Skin epidermis (tissue), 12 donors: ENCODE measurements around the gene ADD1.
A peak's percentile ranks its signal among the peaks of the same experiment; 100 is the strongest.
"Not testable (repeated sequence)": the region's sequence is repeated elsewhere in the genome, so short reads cannot be mapped to it uniquely, and the experiment has no call there.

Experiments
- H3K27ac ChIP-seq, 21 experiments: fragments of 200-600 bp; sonication (generic) in 11 of 21; one replicate each; pipeline ENCODE4 v1.5.0; 2020; ENCODE audit warnings: mild to moderate bottlenecking in 3 of 21, inconsistent platforms in 2 of 21, moderate library complexity in 2 of 21
- H3K4me3 ChIP-seq, 7 experiments: fragments of 200-600 bp; sonication (generic) in 2 of 7; one replicate each; pipeline ENCODE4 v1.5.0; 2020; ENCODE audit warnings: inconsistent platforms in 2 of 7, mild to moderate bottlenecking in 2 of 7, moderate library complexity in 1 of 7

ADD1 gene

GRCh38 chr4:2947926-2948325 lies 104.3 kb downstream of the ADD1 start:
- Histone ChIP-seq H3K27ac (peak overlapping the region in 2 of 21 experiments; percentile 12 to 35), H3K4me3 (no peak overlapping the region)

- no peak overlapping the region for H3K4me3 ChIP-seq
- H3K27ac ChIP-seq, result no peak overlapping the region
Observed at GRCh38 chr4:2948895-2949781, 105.5 kb downstream of the ADD1 start.

GRCh38 chr4:2949782-2950125 lies 106.1 kb downstream of the ADD1 start:
- H3K4me3 ChIP-seq, result no peak overlapping the region
- no peak overlapping the region for H3K27ac ChIP-seq

GRCh38 chr4:2950221-2950989 lies 106.8 kb downstream of the ADD1 start:
- Histone ChIP-seq H3K27ac (no peak overlapping the region), H3K4me3 (no peak overlapping the region)

GRCh38 chr4:2953496-2953895 lies 109.9 kb downstream of the ADD1 start:
- Histone ChIP-seq H3K27ac (no peak overlapping the region), H3K4me3 (no peak overlapping the region)

GRCh38 chr4:2954358-2955185 lies 110.9 kb downstream of the ADD1 start:
- Histone ChIP-seq H3K4me3 (no peak overlapping the region), H3K27ac (peak overlapping the region in 4 of 21 experiments; percentile 19 to 39 (median 36))

GRCh38 chr4:2955186-2956044 lies 111.8 kb downstream of the ADD1 start:
- H3K27ac ChIP-seq, H3K4me3 ChIP-seq: not testable (repeated sequence)

- no peak overlapping the region for H3K27ac ChIP-seq
- H3K4me3 ChIP-seq, result no peak overlapping the region
Observed at GRCh38 chr4:2958446-2958845, 114.8 kb downstream of the ADD1 start.

- not testable (repeated sequence) for H3K4me3 ChIP-seq, H3K27ac ChIP-seq
Observed at GRCh38 chr4:2960450-2960849, 116.8 kb downstream of the ADD1 start.

- peak overlapping the region in 3 of 7 experiments; percentile 92 to 99 (median 95) for H3K4me3 ChIP-seq
- H3K27ac ChIP-seq, result peak overlapping the region in 6 of 21 experiments; percentile 18 to 98 (median 60)
Observed at GRCh38 chr4:2961421-2961810, 117.8 kb downstream of the ADD1 start.

GRCh38 chr4:2961811-2962441 lies 118.3 kb downstream of the ADD1 start:
- Histone ChIP-seq H3K4me3 (peak overlapping the region; percentile 70 to 99 (median 94)), H3K27ac (peak overlapping the region in 15 of 21 experiments; percentile 81 to 98 (median 92))

GRCh38 chr4:2962614-2963174 lies 119.0 kb downstream of the ADD1 start:
- Histone ChIP-seq H3K27ac (peak overlapping the region; percentile 71 to 98 (median 90)), H3K4me3 (peak overlapping the region; percentile 70 to 99 (median 94))

GRCh38 chr4:2963175-2963965 lies 119.7 kb downstream of the ADD1 start, which contains the start of the genes GRK4 and NOP14:
Gene GRK4 (plus strand): TSS chr4:2963571. CDS start chr4:2964071, 500 bp downstream.
Gene NOP14 (minus strand): TSS chr4:2963406. CDS start chr4:2963319, 87 bp downstream.
- Histone ChIP-seq H3K4me3 (peak within 1 kb of the TSS; percentile 70 to 99 (median 94)), H3K27ac (peak within 1 kb of the TSS; percentile 71 to 98 (median 90))

- H3K4me3 ChIP-seq, result peak overlapping the region; percentile 70 to 99 (median 94)
- peak overlapping the region in 20 of 21 experiments; percentile 49 to 98 (median 88) for H3K27ac ChIP-seq
Observed at GRCh38 chr4:2963966-2964471, 120.4 kb downstream of the ADD1 start.

- peak overlapping the region in 2 of 21 experiments; percentile 84 to 98 for H3K27ac ChIP-seq
Observed at GRCh38 chr4:2964706-2965258, 121.1 kb downstream of the ADD1 start.

GRCh38 chr4:2965262-2965661 lies 121.6 kb downstream of the ADD1 start:
- Histone ChIP-seq H3K27ac (no peak overlapping the region), H3K4me3 (no peak overlapping the region)

More at GRCh38 chr4:2964706-2965258, 121.1 kb downstream of the ADD1 start:
- peak overlapping the region in 2 of 7 experiments; percentile 94 to 95 for H3K4me3 ChIP-seq
